Stimulated activated CD8-positive, alpha-beta memory T cell treated with anti-CD3 and anti-CD28 coated beads, Interleukin-7, amount 100 ng/mL, for 1 hour (primary cell): ENCODE measurements around the gene PPP2R5E.
"Not testable (repeated sequence)": the region's sequence is repeated elsewhere in the genome, so short reads cannot be mapped to it uniquely, and the experiment has no call there.

Source experiments
- DNase-seq, 2 donors: peaks; one replicate each; pipeline ENCODE4 v3.0.0-alpha.2; 2020; ENCODE audit warnings: low read depth in 2 of 2

The PPP2R5E gene

GRCh38 chr14:63371613-63372012, 171.6 kb downstream of the PPP2R5E start:
- not testable (repeated sequence) for DNase-seq

GRCh38 chr14:63371033-63371432, 172.1 kb downstream of the PPP2R5E start:
- no peak for DNase-seq

GRCh38 chr14:63367742-63368364, 175.3 kb downstream of the PPP2R5E start:
- DNase-seq: no peak

- DNase-seq: no peak
Observed at GRCh38 chr14:63362389-63362819, 180.8 kb downstream of the PPP2R5E start.

- no peak for DNase-seq
Observed at GRCh38 chr14:63361790-63362189, 181.4 kb downstream of the PPP2R5E start.

- DNase-seq: no peak
Observed at GRCh38 chr14:63357841-63358240, 185.3 kb downstream of the PPP2R5E start.

- DNase-seq: no peak
Observed at GRCh38 chr14:63345826-63346225, 197.4 kb downstream of the PPP2R5E start.

GRCh38 chr14:63344336-63344735, 198.8 kb downstream of the PPP2R5E start:
- no peak for DNase-seq

- no peak for DNase-seq
Observed at GRCh38 chr14:63343878-63344277, 199.3 kb downstream of the PPP2R5E start.

- no peak for DNase-seq
Observed at GRCh38 chr14:63342371-63342770, 200.8 kb downstream of the PPP2R5E start.

- no peak for DNase-seq
Observed at GRCh38 chr14:63328787-63329737, 214.1 kb downstream of the PPP2R5E start.

- DNase-seq: no peak
Observed at GRCh38 chr14:63326840-63327239, 216.3 kb downstream of the PPP2R5E start.

GRCh38 chr14:63322897-63323573, 220.1 kb downstream of the PPP2R5E start:
- DNase-seq: no peak

- DNase-seq: no peak
Observed at GRCh38 chr14:63322472-63322871, 220.7 kb downstream of the PPP2R5E start.
